SH-SY5Y (cell line): ENCODE measurements around the gene RYR3.

Experiments
- GATA2 ChIP-seq: IDR thresholded peaks from 2 replicates; pipeline ENCODE4 v1.6.1; 2011; ENCODE audit warnings: mild to moderate bottlenecking, low read depth, low read length
- GATA3 ChIP-seq: IDR thresholded peaks from 2 replicates; pipeline ENCODE4 v1.6.1; 2011; ENCODE audit warnings: low read depth, mild to moderate bottlenecking, low read length, moderate library complexity

Gene RYR3

DNA sequence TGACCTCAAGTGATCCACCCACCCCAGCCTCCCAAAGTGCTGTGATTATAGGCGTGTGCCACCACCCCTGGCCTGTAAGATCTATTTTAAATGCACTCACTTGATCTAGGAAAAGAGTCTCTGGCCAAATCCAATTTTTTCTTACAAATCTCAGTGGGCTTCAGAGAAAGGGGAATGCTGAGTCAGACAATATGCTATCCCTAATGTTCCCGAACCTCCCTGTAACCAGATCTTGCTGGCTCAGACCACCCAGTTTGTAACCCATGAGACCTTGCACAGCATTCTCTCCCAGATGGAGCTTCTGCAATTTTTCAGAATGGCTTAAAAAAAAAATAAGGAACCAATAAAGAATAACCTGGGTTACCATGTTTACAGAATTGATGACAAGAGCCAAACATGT, 205.8 kb downstream of the RYR3 start:
- TF ChIP-seq GATA2 (no peak), GATA3 (no peak)

DNA sequence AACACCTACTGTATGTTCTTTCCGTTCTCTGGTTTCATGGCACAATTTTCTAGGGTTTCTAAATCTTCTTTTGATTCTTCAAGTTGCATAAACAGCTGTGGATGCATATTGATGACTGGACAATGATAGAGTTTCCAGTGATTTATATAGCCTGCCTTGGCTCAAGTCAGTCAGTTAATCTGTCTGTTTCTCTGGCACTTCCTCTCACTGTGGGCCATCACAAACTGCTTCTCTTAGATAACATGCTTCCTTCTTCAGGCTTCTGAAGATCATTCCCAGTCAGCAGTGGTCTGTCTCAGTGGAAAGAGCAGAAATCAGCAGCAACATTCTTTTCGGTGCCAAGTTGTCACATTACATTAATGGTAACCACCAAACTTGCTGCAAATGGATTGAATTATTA, 207.2 kb downstream of the RYR3 start:
- TF ChIP-seq GATA3, result no peak
- TF ChIP-seq GATA2, result no peak

GRCh38 chr15:33518421-33518820, 207.7 kb downstream of the RYR3 start:
- TF ChIP-seq GATA3, result no peak
- no peak for TF ChIP-seq GATA2

DNA sequence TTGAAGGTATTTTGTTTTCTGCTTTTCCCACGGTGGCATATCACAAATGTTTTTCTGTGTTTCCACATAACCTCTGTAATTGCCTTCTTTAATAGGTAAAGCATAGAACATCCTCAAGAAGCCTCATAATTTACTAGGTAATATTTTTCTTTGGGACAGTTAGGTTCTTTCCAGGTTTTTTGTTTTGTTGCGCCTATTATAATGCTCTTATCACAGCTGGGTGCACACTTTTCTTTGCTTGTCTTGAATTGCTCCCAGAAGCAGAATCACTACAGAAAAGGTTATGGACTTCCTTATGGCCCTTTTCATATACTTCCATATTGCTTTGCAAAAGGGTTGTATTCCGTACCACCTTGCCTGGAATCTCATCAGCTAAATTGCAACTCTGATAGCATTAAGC, 213.5 kb downstream of the RYR3 start:
- TF ChIP-seq GATA2, result no peak
- TF ChIP-seq GATA3, result no peak

DNA sequence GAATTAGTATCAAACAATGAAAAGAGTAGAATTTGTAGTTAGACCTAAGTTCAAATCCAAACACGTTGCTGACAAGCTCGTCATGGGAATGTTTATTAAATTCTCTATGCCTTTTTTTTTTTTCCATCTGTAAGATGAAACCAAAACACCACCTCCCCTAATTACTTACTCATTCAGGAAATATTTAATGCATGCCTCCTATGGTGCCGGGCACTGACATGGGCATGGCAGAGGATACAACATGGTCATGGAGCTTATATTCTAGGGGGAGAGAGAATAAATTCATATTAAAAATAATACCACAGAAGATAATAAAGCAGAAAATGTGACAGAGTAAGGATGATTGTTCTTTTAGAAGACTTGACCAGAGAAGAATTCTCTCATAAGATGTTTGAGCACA, 215.8 kb downstream of the RYR3 start:
- no peak for TF ChIP-seq GATA2
- TF ChIP-seq GATA3, result no peak

DNA sequence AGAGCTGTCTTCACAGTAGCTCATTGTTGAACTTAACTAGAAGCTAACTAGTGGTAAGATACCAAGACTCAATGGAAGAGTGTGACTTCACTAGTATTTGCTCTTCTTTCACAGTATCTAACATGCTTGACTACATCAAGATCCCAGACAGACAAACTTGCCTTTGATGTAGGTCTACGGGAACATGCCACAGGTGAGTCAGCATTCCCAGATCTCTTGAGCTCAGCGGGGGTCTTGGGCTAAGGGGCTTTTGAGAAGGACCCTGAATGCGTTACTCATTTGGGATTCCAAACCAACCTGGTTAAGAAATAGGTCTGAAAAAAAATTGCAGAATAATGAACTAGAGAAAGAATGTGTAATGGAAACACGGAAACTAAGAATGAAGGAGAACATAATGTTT, 222.4 kb downstream of the RYR3 start:
- TF ChIP-seq GATA3, result no peak
- no peak for TF ChIP-seq GATA2

DNA sequence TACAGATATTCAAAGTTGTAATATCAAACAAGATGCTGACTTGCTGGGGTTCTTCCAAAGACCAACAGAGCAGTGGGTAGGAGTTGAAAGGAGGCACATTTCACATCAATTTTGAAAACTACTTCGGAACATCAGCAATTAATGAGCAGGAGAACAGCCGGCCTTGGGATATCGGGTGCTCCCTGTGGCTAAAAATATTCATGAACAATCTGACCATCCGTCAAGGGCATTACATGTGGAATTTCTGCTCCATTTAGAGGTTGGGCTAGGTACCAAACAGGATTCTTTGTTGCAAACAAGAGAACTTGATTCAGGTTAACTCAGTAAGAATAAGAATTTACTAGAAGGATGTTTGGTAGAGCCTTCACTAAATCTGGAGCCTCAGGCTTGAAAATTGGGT, 223.9 kb downstream of the RYR3 start:
- TF ChIP-seq GATA3 (no peak), GATA2 (no peak)

GRCh38 chr15:33535135-33535534, 224.4 kb downstream of the RYR3 start:
- TF ChIP-seq GATA2 (no peak), GATA3 (no peak)

- TF ChIP-seq GATA2 (no peak), GATA3 (no peak)
Measured at GRCh38 chr15:33539825-33540573, 229.2 kb downstream of the RYR3 start.

DNA sequence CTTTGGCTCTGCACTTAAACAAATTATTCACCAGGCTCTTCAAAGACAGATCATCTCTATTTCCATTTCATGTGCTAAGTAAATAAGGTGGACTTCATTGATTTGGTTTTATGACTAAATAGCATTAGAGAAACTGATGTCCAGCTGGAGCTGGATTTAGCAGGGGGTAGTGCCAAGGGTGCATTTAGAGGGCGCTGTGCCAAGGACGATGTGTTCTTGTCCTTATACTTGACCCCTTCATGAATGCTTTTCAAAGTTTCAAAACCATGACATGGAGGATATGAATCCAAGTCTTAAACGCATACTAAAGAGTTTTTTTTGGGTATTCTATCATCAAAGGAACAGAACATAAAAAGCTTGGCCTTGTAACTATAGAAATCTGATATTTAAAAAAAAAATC, 233.2 kb downstream of the RYR3 start:
- no peak for TF ChIP-seq GATA3
- no peak for TF ChIP-seq GATA2

DNA sequence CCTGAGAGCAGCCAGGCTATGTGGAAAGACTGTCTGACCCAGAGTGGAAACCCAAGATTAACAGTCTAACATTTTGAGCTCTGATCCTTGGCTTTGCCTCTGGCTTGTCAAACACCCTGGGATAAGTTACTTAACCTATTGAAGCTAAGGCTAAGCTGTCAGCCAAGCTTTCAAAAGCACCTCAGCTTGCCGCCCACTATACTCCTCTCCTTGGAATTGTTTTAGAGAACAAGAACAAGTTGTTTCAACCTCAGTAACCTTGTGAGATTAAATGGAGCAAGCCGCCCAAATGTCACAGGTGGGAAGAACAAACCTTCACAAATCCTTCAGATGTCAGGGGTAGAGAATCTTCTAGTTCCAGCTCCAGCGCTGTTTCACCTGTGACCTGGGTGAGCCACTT, 235.1 kb downstream of the RYR3 start:
- no peak for TF ChIP-seq GATA3
- TF ChIP-seq GATA2, result no peak

- TF ChIP-seq GATA3 (no peak), GATA2 (no peak)
Measured at GRCh38 chr15:33547876-33548275, 237.1 kb downstream of the RYR3 start.

- TF ChIP-seq GATA2, result no peak
- TF ChIP-seq GATA3, result no peak
Measured at GRCh38 chr15:33551860-33552259, 241.1 kb downstream of the RYR3 start.

GRCh38 chr15:33553157-33553556, 242.4 kb downstream of the RYR3 start:
- TF ChIP-seq GATA3 (no peak), GATA2 (no peak)

GRCh38 chr15:33559207-33559890, 248.6 kb downstream of the RYR3 start:
- TF ChIP-seq GATA2 (no peak), GATA3 (no peak)

- TF ChIP-seq GATA3 (no peak), GATA2 (no peak)
Measured at GRCh38 chr15:33561407-33561806, 250.6 kb downstream of the RYR3 start.
